ENCODE data around the gene FUT2.
A peak's percentile ranks its signal among the peaks of the same experiment; 100 is the strongest.

The FUT2 gene

GRCh38 chr19:48734625-48735024 is 38.9 kb downstream of the FUT2 start:
- DNase-seq, result no peak

GRCh38 chr19:48735031-48735615 is 39.4 kb downstream of the FUT2 start:
- DNase-seq, result no peak

- DNase-seq, result no peak
Observed at GRCh38 chr19:48737360-48737998, 41.7 kb downstream of the FUT2 start.

- DNase-seq, result peak; percentile 73 to 98
Observed at GRCh38 chr19:48738557-48739403, 43.0 kb downstream of the FUT2 start.

GRCh38 chr19:48739404-48740163 is 43.8 kb downstream of the FUT2 start:
- DNase-seq, result peak in 1 of 2 experiments; percentile 45

- no peak for DNase-seq
Observed at GRCh38 chr19:48740164-48740972, 44.6 kb downstream of the FUT2 start, which contains the start of gene RASIP1. TSS of gene RASIP1 (minus strand) at chr19:48740610. CDS start at chr19:48740282, 328 bp downstream.

GRCh38 chr19:48741129-48741999 is 45.6 kb downstream of the FUT2 start:
- no peak for DNase-seq

GRCh38 chr19:48742096-48742495 is 46.3 kb downstream of the FUT2 start:
- no peak for DNase-seq

- DNase-seq, result peak; percentile 44 to 79
Observed at GRCh38 chr19:48745208-48745995, 49.6 kb downstream of the FUT2 start.

GRCh38 chr19:48746110-48746509 is 50.3 kb downstream of the FUT2 start:
- no peak for DNase-seq

GRCh38 chr19:48746738-48747575 is 51.2 kb downstream of the FUT2 start, which contains the start of gene IZUMO1:
TSS of gene IZUMO1 (minus strand) at chr19:48746909. CDS start at chr19:48745859, 1,050 bp downstream.
- no peak for DNase-seq

GRCh38 chr19:48749571-48750198 is 53.9 kb downstream of the FUT2 start:
- DNase-seq, result no peak

- DNase-seq, result no peak
Observed at GRCh38 chr19:48750351-48750750, 54.6 kb downstream of the FUT2 start.

GRCh38 chr19:48750771-48751504 is 55.2 kb downstream of the FUT2 start:
- no peak for DNase-seq

- DNase-seq, result no peak
Observed at GRCh38 chr19:48751845-48752495, 56.2 kb downstream of the FUT2 start.

- no peak for DNase-seq
Observed at GRCh38 chr19:48752496-48753365, 57.0 kb downstream of the FUT2 start, which contains the start of gene FUT1. TSS of gene FUT1 (minus strand) at chr19:48752641. CDS start at chr19:48751281, 1,360 bp downstream.
